ENCODE data around the gene NELFB. TPM values are rescaled to one million over a fixed set of nuclear protein-coding genes. Genes with fewer than 3 reads are reported as not detected.

Gene NELFB
- total RNA-seq, 1 experiment from 2014 or later = 71.7 TPM

- no peak overlapping the region for H4K5ac ChIP-seq (ENCODE audit: insufficient read length, low read depth, low read length)
- no peak overlapping the region for H2BK5ac ChIP-seq (ENCODE audit: insufficient read length, low read length)
- H3K14ac ChIP-seq (ENCODE audit: insufficient read depth, low read length) = no peak overlapping the region
- peak overlapping the region; percentile 79 to 96 (median 95); a peak in 6 of 7 replicates for H3K27ac Mint-ChIP-seq
- no peaks in the 10 kb centered on the region for H3K79me2 ChIP-seq (ENCODE audit: insufficient read depth, low read length)
- no peak overlapping the region for H3K27ac ChIP-seq (ENCODE audit: insufficient read length, low read depth, low read length)
- TF ChIP-seq CTCF (conservative IDR thresholded peaks at IDR 0.05) = no peak
- H3K4me3 Mint-ChIP-seq = peak overlapping the region in 1 of 2 experiments; percentile 8; a peak in 2 of 5 replicates
- H3K36me3 Mint-ChIP-seq (ENCODE audit: insufficient read depth in 1 of 3, low read depth in 3 of 3) = peaks cover 2 to 10% (median 9%) of the 10 kb centered on the region in 3 experiments; a peak in 6 of 7 replicates
- H4K91ac ChIP-seq (ENCODE audit: insufficient read length, low read depth, low read length) = no peak overlapping the region
- H2AFZ ChIP-seq (ENCODE audit: low read length) = no peak overlapping the region
- peaks cover 20 to 29% of the 10 kb centered on the region in 2 experiments for H3K4me1 Mint-ChIP-seq
- H3T11ph ChIP-seq (ENCODE audit: low read length) = no peak overlapping the region
- H3K9me3 Mint-ChIP-seq = no peaks in the 10 kb centered on the region
- no peak overlapping the region for H2BK120ac ChIP-seq (ENCODE audit: low read depth, low read length, poor library complexity, severe bottlenecking)
- H3K79me1 ChIP-seq (ENCODE audit: insufficient read depth, low read depth, low read length, poor library complexity, severe bottlenecking) = no peaks in the 10 kb centered on the region
- H3K4me1 ChIP-seq (ENCODE audit: insufficient read depth, low read length) = no peaks in the 10 kb centered on the region
- peaks cover 6% of the 10 kb centered on the region for H3K23me2 ChIP-seq (ENCODE audit: insufficient read length, low read depth, low read length, poor library complexity, severe bottlenecking)
- H3K56ac ChIP-seq (ENCODE audit: insufficient read length, low read depth, low read length) = no peak overlapping the region
- no peaks in the 10 kb centered on the region for H3K27me3 Mint-ChIP-seq (ENCODE audit: low read depth)
- no peak overlapping the region for H3K4ac ChIP-seq (ENCODE audit: low read depth, low read length)
- H3K9ac ChIP-seq (ENCODE audit: extremely low read depth, insufficient read length, low read length) = no peak overlapping the region
- H2BK15ac ChIP-seq (ENCODE audit: low read depth, low read length) = no peak overlapping the region
- WGBS (ENCODE audit: extremely low coverage, insufficient read length, low lambda C conversion rate) = no CpG with 5 or more reads among the region's 24 CpGs
- no peaks in the 10 kb centered on the region for H4K20me1 ChIP-seq (ENCODE audit: control insufficient read depth, insufficient read depth, insufficient read length)
- H2AK5ac ChIP-seq (ENCODE audit: insufficient read length, low read length) = no peak overlapping the region
- no peak overlapping the region for H3K23ac ChIP-seq (ENCODE audit: insufficient read length, low read depth, low read length)
- H2BK12ac ChIP-seq (ENCODE audit: insufficient read length, low read depth, low read length) = no peak overlapping the region
- DNase-seq = peak; percentile 41
- no peaks in the 10 kb centered on the region for H3K27me3 ChIP-seq (ENCODE audit: insufficient read depth, low read length)
- H3K4me2 ChIP-seq (ENCODE audit: insufficient read depth, insufficient read length, low read length) = no peak overlapping the region
- no peak overlapping the region for H3K18ac ChIP-seq (ENCODE audit: insufficient read length, low read depth, low read length)
- no peak overlapping the region for H4K8ac ChIP-seq (replicated peaks; ENCODE audit: insufficient read length, low read depth, low read length)
- no peak overlapping the region for H2BK20ac ChIP-seq (ENCODE audit: low read depth, low read length, poor library complexity, severe bottlenecking)
- H3K9me3 ChIP-seq (ENCODE audit: control insufficient read depth, low read depth, low read length) = no peaks in the 10 kb centered on the region
These were observed 20.7 kb downstream of the NELFB start for GRCh38 chr9:137275588-137276472.

Measured in H9 (cell line).